Stomach (tissue), 4 donors: ENCODE measurements around the gene PDE3A.

ENCODE experiments used
- POLR2A ChIP-seq, 4 donors: fragments of 450-650 bp; IDR thresholded peaks; one replicate each; pipeline ENCODE4 v1.6.1; 2016; ENCODE audit warnings: antibody characterized with exemption in 4 of 4, control low read depth in 2 of 4, mild to moderate bottlenecking in 1 of 4, moderate library complexity in 1 of 4
- POLR2AphosphoS5 ChIP-seq, 3 donors: sonication (generic); formaldehyde crosslinking; IDR thresholded peaks; one replicate each; pipeline ENCODE4 v1.6.1; 2016; ENCODE audit warnings: antibody characterized with exemption in 3 of 3
- TF ChIP-seq, protein P1 (sequence below), 7 experiments: fragments of 450-650 bp in 4 of 7; fragments of 200-600 bp in 3 of 7; sonication (generic) in 3 of 7; IDR thresholded peaks; one replicate each; pipeline ENCODE4 v1.5.1; 2016 to 2019; ENCODE audit warnings: antibody characterized with exemption in 7 of 7, control low read depth in 2 of 7, mild to moderate bottlenecking in 1 of 7

DNA sequence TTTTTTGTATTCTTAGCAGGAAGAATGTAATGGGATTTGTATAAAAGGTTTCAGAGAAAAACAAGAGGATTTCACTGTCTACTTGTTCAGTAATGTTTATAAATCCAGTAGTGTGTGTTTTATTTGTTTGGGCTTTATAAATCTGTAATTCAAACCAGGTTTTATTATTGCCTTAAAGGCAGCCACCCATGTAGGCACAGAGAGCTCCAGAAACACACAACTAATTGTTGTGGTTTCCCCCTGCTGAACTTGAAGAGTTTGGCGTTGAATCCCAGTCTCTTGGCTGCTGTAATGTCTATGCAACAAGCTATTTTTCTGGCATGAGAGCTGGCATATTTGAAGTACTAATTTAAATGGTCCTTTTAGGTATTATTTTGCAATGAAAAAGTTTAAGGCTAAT, 263.4 kb downstream of the PDE3A start:
- TF ChIP-seq, protein P1, sequence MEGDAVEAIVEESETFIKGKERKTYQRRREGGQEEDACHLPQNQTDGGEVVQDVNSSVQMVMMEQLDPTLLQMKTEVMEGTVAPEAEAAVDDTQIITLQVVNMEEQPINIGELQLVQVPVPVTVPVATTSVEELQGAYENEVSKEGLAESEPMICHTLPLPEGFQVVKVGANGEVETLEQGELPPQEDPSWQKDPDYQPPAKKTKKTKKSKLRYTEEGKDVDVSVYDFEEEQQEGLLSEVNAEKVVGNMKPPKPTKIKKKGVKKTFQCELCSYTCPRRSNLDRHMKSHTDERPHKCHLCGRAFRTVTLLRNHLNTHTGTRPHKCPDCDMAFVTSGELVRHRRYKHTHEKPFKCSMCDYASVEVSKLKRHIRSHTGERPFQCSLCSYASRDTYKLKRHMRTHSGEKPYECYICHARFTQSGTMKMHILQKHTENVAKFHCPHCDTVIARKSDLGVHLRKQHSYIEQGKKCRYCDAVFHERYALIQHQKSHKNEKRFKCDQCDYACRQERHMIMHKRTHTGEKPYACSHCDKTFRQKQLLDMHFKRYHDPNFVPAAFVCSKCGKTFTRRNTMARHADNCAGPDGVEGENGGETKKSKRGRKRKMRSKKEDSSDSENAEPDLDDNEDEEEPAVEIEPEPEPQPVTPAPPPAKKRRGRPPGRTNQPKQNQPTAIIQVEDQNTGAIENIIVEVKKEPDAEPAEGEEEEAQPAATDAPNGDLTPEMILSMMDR (IDR thresholded peaks at IDR 0.05): no peak
- TF ChIP-seq POLR2A (IDR thresholded peaks at IDR 0.05) (no peak), POLR2AphosphoS5 (IDR thresholded peaks at IDR 0.05) (no peak)
